Peyer's patch (tissue), 4 donors: ENCODE data around the gene HSD17B2. TPM values are rescaled to one million over a fixed set of nuclear protein-coding genes. Genes with fewer than 3 reads are reported as not detected.
A peak's percentile ranks its signal among the peaks of the same experiment; 100 is the strongest.

Experiments used
- DNase-seq, 3 donors: peaks; one replicate each; pipeline ENCODE4 v3.0.0-alpha.2; 2017 to 2019
- H3K27ac ChIP-seq, 4 donors: fragments of 200-600 bp; sonication (generic); one replicate each; pipeline ENCODE4 v1.5.1; 2016 to 2019
- H3K27me3 ChIP-seq, 2 donors: fragments of 200-600 bp; sonication (generic); one replicate each; pipeline ENCODE4 v1.5.1; 2019
- H3K36me3 ChIP-seq, 3 donors: fragments of 200-600 bp; sonication (generic); one replicate each; pipeline ENCODE4 v1.5.1; 2016 to 2019
- H3K4me1 ChIP-seq, 4 donors: fragments of 200-600 bp; sonication (generic); one replicate each; pipeline ENCODE4 v1.5.1; 2016 to 2019
- H3K4me3 ChIP-seq, 4 donors: fragments of 200-600 bp; sonication (generic); 1 replicate in 3 of 4; 2 replicates in 1 of 4; pipeline ENCODE4 v1.5.1; 2016 to 2019; ENCODE audit warnings: mild to moderate bottlenecking in 1 of 4
- H3K9me3 ChIP-seq, 4 donors: fragments of 200-600 bp; sonication (generic); one replicate each; pipeline ENCODE4 v1.5.1; 2016 to 2019; ENCODE audit warnings: mild to moderate bottlenecking in 1 of 4
- CTCF ChIP-seq, 6 experiments: fragments of 450-650 bp in 4 of 6; fragments of 200-600 bp in 2 of 6; sonication (generic) in 1 of 6; IDR thresholded peaks; one replicate each; pipeline ENCODE4 v1.5.1; 2017 to 2019; ENCODE audit warnings: antibody characterized with exemption in 6 of 6, mild to moderate bottlenecking in 3 of 6, moderate library complexity in 1 of 6
- POLR2A ChIP-seq, 2 donors: fragments of 450-650 bp; IDR thresholded peaks; one replicate each; pipeline ENCODE4 v1.5.1; 2017; ENCODE audit warnings: antibody characterized with exemption in 2 of 2, mild to moderate bottlenecking in 2 of 2, moderate library complexity in 2 of 2
- total RNA-seq, 4 donors: library from RNA; depleted of rRNA; stranded (reverse); fragments of >200 nt; gene quantifications; one replicate each; pipeline ENCODE4 v1.1.0, GENCODE V29; 2016

Gene HSD17B2
- total RNA-seq, 4 donors from 2014 or later, result 19.8 to 173 (median 140) TPM

DNA sequence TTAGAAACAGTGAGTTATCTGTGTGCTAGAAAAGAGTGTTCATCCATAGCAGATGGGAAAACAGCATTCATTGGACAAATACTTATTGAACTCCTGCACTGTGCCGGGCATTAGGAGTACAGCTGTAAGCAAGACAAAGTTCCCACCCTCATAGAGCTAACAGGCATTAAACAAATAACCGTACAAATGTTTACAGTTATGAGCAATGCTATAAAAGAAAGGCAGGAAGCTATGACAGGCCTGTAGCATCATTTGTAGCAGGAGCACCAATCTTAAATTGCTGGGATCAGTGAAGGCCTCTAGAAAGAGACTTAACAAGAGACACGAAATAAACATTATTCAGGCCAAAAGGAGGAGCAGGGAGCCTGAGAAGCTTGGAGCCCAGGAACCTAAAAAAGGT, 39.4 kb upstream of the HSD17B2 start:
- TF ChIP-seq CTCF (IDR thresholded peaks at IDR 0.05) (no peak), POLR2A (IDR thresholded peaks at IDR 0.05) (no peak)
- H3K4me3 ChIP-seq, result no peak overlapping the region
- H3K36me3 ChIP-seq, result peaks cover 0 to 23% (median 0%) of the 10 kb centered on the region in 3 donors
- no peak for DNase-seq
- no peak overlapping the region for H3K27ac ChIP-seq
- H3K9me3 ChIP-seq, result no peaks in the 10 kb centered on the region
- H3K27me3 ChIP-seq, result no peaks in the 10 kb centered on the region
- H3K4me1 ChIP-seq, result peaks cover 0 to 4% (median 0%) of the 10 kb centered on the region in 4 donors

DNA sequence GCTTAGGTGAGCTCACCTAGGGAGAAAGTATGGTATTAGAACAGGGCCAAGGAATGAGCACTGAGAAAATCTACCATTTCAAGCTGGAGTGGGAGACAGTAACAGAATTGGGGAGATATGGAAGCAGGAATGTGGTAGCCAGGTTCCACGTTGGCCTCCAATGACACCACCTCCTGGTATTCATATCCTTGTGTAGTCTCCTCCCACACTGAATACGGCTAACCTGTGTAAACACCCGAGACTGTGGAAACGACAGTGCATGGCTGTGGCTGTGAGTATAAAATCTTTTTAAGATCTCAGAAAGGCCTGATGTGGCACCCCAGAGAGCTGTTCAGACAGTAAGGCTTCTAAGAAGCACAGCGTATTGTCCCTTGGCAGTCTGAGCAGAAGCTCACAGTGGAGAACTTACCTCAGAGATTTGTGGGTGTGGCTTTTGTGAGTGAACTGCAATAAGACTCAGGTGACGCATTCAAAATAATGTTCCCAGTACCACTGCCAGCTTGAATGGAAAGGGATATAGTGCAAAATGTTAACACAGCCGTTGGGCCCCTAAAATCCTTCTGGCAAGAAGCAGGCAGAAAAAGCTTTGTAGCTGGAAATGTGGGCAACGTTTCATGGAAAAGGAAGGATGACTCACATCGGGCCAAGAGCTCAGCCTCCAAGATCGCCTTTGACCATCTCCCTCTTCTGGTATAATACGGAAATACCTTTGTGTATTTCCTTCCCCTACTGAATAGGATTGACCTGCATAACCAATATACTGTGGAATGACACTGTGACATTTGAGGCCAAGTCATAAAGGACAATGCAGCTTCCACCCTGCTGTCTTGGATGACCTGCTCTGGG, 38.2 kb upstream of the HSD17B2 start:
- Histone ChIP-seq H3K27me3 (no peaks in the 10 kb centered on the region), H3K27ac (peak overlapping the region in 2 of 4 donors; percentile 45 to 53), H3K36me3 (peaks cover 0 to 23% (median 0%) of the 10 kb centered on the region in 3 donors), H3K9me3 (no peaks in the 10 kb centered on the region), H3K4me1 (peaks cover 0 to 4% (median 0%) of the 10 kb centered on the region in 4 donors), H3K4me3 (no peak overlapping the region)
- DNase-seq, result no peak
- TF ChIP-seq CTCF (IDR thresholded peaks at IDR 0.05) (peak in 3 of 6 experiments; percentile 34 to 44 (median 34)), POLR2A (IDR thresholded peaks at IDR 0.05) (no peak)

- H3K4me1 ChIP-seq, result peaks cover 0 to 4% (median 0%) of the 10 kb centered on the region in 4 donors
- no peaks in the 10 kb centered on the region for H3K9me3 ChIP-seq
- H3K4me3 ChIP-seq, result no peak overlapping the region
- H3K27ac ChIP-seq, result peak overlapping the region in 2 of 4 donors; percentile 45 to 53
- no peaks in the 10 kb centered on the region for H3K27me3 ChIP-seq
- H3K36me3 ChIP-seq, result peaks cover 0 to 23% (median 0%) of the 10 kb centered on the region in 3 donors
- TF ChIP-seq CTCF (IDR thresholded peaks at IDR 0.05) (no peak), POLR2A (IDR thresholded peaks at IDR 0.05) (no peak)
- DNase-seq, result no peak
Measured at GRCh38 chr16:81997738-81998137, 37.3 kb upstream of the HSD17B2 start.

GRCh38 chr16:82002831-82003230, 32.2 kb upstream of the HSD17B2 start:
- no peak overlapping the region for H3K27ac ChIP-seq
- H3K27me3 ChIP-seq, result no peaks in the 10 kb centered on the region
- DNase-seq, result no peak
- TF ChIP-seq CTCF (IDR thresholded peaks at IDR 0.05) (no peak), POLR2A (IDR thresholded peaks at IDR 0.05) (no peak)
- H3K9me3 ChIP-seq, result no peaks in the 10 kb centered on the region
- H3K36me3 ChIP-seq, result peaks cover 0 to 23% (median 0%) of the 10 kb centered on the region in 3 donors
- H3K4me3 ChIP-seq, result no peak overlapping the region
- peaks cover 0 to 5% (median 0%) of the 10 kb centered on the region in 4 donors for H3K4me1 ChIP-seq

DNA sequence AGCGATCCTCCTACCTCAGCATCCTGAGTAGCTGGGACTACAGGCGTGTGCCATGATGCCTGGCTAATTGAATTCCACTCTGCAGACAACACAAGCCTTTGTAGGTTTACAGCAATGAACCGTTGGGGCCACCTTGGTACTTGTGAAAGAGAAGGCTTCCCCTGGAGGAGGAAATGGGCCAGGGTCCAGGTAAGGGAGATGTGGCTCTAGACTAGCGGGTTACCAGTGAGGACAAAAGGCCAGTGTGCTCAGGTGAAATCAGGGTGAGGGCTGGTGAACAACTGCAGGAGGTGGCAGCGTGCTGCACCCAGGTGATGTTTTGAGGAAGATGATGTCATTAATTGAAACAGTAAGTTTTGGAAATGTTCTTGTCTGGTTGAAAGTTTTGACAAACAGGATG, 30.5 kb upstream of the HSD17B2 start:
- H3K9me3 ChIP-seq, result peaks cover 0 to 7% (median 0%) of the 10 kb centered on the region in 4 donors
- no peak overlapping the region for H3K4me3 ChIP-seq
- peaks cover 0 to 5% (median 0%) of the 10 kb centered on the region in 4 donors for H3K4me1 ChIP-seq
- H3K27me3 ChIP-seq, result no peaks in the 10 kb centered on the region
- TF ChIP-seq POLR2A (IDR thresholded peaks at IDR 0.05) (no peak), CTCF (IDR thresholded peaks at IDR 0.05) (no peak)
- no peak for DNase-seq
- peaks cover 0 to 19% (median 0%) of the 10 kb centered on the region in 3 donors for H3K36me3 ChIP-seq
- no peak overlapping the region for H3K27ac ChIP-seq
